GM12892 (cell line): ENCODE data around the gene KCTD17.

ENCODE experiments used
- DNase-seq: peaks from one replicate; pipeline ENCODE4 v3.0.0; 2011; ENCODE audit not compliant: insufficient read length
- FAIRE-seq: peaks from 2 replicates; lab custom pipeline; 2011; peaks lifted over from hg19 to GRCh38; lab: Jason Lieb, UNC
- POLR2A ChIP-seq: IDR thresholded peaks from 2 replicates; pipeline ENCODE4 v1.6.1; 2011; ENCODE audit warnings: low read depth, low read length, control low read depth
- POLR2AphosphoS5 ChIP-seq: IDR thresholded peaks from 2 replicates; pipeline ENCODE4 v1.6.1; 2011; ENCODE audit warnings: low read depth, low read length, control low read depth
- TAF1 ChIP-seq: IDR thresholded peaks from 2 replicates; pipeline ENCODE4 v1.6.1; 2011; ENCODE audit warnings: low read depth, mild to moderate bottlenecking, control low read depth, low read length, borderline replicate concordance

KCTD17 gene

DNA sequence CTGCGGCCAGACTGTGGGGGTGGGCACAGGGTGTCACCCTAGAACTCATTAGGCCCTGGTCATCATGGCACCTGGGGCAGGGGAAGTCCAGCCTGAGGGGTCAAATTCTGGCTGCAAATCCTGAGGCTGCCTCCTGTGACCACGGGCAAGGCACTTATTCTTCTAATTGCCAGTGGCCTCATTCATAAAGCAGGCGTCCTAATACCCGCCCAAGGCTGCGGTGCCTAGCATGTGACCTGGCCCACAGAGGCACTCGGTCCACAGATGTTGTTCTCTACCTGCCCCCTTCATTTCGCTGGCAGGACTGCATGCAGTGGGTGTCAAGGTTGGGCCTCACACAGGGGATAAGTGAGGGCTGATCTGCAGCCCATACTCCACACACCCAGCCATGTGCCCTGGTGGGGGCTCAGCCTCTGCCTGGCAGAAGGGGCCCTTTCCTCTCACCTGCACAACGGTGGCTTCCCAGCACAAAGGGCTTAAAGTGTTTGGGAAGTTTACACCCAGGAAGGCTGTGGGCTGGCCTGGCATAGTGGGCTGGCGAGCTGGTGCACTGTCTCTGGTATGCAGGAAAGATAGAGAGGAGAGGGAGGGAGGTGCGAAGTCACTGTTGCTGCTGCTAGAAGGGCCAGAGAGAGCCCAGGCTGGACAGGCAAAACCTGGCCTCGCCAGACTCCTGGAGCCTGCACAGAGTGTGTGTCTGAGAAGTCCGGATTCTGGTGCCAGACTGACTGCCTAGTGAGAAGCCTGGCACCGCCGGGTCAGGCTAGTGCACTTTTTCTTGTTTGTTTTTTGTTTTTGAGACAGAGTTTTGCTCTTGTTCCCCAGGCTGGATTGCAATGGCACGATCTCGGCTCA is 28.8 kb upstream of the KCTD17 start:
- TF ChIP-seq POLR2AphosphoS5, result no peak
- TF ChIP-seq POLR2A, result no peak
- no peak for TF ChIP-seq TAF1
- DNase-seq (no peak), FAIRE-seq (no peak)

DNA sequence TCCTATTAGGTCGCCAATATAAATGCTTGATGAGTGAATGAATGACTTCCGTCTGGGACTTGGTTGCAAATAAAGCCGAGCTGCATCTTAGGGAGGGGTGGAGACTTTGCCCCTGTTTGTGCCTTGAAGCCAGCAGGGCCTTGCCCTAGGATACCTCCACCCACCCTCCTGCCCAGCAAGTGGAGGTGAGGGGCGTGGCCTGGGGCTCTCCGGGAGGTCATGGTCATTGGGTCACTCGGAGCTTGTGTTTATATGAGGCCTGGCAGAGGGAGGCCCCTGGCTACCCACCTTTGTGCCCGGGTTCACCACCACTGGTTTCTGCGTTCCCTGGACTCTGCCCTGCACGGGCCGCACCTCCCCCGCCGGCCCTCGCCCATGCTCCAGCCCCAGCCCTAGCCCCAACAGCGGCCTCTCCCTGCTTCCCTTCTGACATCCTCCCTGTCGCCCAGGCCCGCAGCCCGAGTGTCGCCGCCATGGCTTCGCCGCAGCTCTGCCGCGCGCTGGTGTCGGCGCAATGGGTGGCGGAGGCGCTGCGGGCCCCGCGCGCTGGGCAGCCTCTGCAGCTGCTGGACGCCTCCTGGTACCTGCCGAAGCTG is 27.7 kb upstream of the KCTD17 start:
- DNase-seq (no peak), FAIRE-seq (no peak)
- no peak for TF ChIP-seq POLR2AphosphoS5
- TF ChIP-seq POLR2A, result no peak
- no peak for TF ChIP-seq TAF1

DNA sequence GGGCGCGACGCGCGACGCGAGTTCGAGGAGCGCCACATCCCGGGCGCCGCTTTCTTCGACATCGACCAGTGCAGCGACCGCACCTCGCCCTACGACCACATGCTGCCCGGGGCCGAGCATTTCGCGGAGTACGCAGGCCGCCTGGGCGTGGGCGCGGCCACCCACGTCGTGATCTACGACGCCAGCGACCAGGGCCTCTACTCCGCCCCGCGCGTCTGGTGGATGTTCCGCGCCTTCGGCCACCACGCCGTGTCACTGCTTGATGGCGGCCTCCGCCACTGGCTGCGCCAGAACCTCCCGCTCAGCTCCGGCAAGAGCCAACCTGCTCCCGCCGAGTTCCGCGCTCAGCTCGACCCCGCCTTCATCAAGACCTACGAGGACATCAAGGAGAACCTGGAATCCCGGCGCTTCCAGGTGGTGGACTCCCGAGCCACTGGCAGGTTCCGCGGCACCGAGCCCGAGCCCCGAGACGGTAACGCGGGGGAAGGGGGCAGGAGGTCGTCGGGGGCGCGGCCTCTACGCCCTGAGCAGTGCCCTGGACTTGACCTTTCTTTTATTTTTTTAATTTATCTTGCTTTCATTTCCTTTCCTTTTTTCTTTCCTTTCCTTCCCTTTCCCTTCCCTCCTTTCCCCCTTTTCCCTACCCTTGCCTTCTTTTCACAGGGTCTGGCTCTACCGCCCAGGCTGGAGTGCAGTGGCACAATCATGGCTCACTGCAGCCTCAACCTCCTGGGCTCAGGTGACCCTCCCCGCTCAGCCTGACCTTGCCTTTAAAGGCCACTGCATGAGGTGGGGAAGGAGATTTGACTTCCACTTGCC is 27.0 kb upstream of the KCTD17 start:
- FAIRE-seq (no peak), DNase-seq (no peak)
- TF ChIP-seq TAF1 (no peak), POLR2AphosphoS5 (no peak), POLR2A (no peak)

DNA sequence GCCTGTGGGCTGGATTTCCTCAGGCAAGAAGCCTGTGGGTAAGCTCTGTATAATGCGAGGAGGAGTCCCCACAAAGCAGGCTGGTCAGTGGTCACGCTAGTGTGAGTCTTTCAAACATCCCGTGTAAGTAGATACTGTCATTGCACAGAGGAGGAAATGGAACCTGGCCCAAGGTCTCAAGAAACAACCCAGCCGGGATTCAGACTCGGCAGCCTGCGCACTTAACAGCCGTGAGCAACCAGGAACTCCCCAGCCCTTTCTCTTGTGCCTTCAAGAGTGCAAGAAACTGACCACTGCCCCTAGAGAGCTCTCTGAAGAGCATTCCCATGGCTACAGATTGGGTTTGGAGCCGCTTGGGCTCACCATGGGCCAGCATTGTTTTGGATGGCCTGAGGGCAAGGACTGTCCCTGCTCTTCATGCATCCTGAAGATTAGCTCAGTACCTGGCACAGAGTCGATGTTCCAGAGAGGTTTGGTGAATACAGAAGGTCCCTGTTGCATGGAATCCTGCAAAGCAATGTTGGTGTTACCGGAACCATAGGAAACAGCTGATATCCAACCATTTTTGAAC is 26.0 kb upstream of the KCTD17 start:
- TF ChIP-seq POLR2A, result no peak
- TF ChIP-seq POLR2AphosphoS5, result no peak
- TF ChIP-seq TAF1, result no peak
- FAIRE-seq (no peak), DNase-seq (no peak)

DNA sequence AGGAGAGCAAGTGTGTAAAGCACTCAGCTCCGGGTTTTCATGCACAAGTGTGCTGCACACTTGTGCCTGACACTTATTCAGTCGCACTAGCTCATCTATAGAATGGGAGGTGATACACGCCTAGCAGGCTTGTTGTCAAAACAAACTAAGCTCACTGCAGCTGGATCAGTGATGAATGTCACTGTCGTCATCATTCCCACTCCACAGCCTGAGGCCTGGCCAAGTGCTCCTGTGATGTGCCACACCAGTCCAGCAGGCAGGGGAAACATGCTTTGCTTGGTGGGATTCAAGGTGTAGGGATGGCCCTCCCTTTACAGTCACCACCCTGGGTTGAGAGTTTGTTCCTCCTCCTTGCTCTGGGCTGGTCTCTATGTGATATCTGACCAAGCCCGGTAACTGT is 25.2 kb upstream of the KCTD17 start:
- FAIRE-seq (no peak), DNase-seq (no peak)
- no peak for TF ChIP-seq TAF1
- no peak for TF ChIP-seq POLR2A
- no peak for TF ChIP-seq POLR2AphosphoS5

DNA sequence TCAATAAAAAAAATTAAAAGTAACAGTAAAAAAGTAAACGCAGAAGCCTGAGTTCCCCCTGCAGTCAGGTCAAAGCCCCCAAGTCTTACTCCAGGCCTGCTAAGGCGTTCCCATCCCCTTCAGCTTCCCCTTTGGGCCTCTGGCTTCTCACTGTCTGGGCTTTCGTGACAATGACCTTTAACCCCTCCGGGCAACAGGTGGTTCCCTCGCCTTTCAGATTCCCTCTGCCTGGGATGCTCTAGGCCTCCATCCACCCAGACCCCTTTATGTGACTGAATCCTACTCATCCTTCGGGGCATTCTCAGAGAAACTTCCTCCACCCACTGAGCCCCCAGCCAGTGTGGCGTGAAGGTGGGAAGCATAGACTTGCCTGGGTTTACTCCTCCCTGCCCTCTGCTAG is 24.0 kb upstream of the KCTD17 start:
- TF ChIP-seq TAF1 (no peak), POLR2AphosphoS5 (no peak), POLR2A (no peak)
- DNase-seq (no peak), FAIRE-seq (no peak)

DNA sequence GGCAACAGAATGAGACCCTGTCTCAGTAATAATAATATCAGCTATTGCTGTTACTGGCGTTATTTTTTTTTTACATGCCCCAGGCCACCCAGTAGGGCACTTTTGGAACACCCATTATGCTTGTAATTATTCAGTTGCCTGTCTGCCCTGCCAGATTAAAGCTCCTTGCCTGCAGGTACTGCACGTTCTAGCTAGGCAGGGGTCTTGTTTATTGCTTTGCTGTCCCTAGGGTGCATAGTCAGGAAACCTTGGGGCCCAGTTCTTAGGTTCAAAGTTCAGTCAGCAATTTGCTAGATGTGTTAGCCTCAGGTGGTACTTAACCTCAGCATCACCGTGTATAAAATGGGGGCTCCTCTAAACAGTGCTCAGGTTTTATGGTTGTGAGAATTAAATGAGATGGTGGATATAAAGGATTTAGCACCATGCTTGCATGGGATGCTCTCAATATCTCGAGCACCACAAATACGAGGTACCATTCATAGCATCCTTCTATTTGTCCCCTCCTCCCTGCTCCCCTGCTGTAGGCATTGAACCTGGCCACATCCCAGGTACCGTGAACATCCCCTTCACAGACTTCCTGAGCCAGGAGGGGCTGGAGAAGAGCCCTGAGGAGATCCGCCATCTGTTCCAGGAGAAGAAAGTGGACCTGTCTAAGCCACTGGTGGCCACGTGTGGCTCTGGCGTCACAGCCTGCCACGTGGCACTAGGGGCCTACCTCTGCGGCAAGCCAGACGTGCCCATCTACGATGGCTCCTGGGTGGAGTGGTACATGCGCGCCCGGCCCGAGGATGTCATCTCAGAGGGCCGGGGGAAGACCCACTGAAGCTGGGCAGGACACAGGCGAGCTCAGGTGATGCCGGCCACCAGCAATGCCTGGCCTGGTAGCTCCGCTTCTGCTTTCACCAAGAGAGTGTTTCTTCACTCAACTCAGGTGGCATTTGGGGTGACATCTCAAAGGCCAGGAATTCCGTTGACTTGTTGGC is 22.6 kb upstream of the KCTD17 start:
- no peak for FAIRE-seq
- TF ChIP-seq POLR2A (no peak), TAF1 (no peak), POLR2AphosphoS5 (no peak)
- DNase-seq, result no peak

DNA sequence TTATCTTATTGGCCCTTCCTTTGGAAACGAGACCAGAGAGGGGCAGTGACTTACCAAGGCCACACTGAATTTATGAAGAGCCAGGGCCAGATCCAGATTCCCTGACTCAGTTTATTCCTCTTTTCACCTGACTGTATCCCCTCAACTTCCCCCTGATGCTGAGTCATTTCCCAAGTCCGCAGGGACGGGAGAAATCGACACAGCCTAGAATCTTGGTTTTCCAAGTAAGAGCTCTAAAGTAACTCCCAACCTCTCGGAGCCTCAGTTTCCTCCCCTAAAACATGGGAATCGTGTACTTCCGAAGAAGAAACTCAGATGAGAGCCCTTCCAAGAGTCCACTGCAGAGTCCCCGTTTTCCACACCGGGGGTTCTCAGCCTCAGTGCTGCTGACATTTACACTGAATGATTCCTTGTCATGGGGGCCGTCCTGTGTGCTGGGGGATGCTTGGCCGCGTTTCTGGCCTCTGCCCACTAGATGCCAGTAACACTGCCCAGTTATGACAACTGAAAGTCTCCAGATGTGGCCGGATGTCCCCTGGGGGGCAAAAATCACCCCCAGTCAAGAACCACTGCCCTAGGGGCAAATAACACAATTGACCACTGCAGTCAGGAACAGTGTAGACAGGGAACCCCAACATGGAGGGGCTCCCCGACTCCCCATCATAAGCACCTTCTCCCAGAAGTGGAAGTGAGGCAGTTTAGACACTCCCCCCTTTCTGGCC is 20.8 kb upstream of the KCTD17 start:
- DNase-seq, result no peak
- FAIRE-seq, result no peak
- TF ChIP-seq POLR2A, result no peak
- TF ChIP-seq TAF1, result no peak
- no peak for TF ChIP-seq POLR2AphosphoS5

DNA sequence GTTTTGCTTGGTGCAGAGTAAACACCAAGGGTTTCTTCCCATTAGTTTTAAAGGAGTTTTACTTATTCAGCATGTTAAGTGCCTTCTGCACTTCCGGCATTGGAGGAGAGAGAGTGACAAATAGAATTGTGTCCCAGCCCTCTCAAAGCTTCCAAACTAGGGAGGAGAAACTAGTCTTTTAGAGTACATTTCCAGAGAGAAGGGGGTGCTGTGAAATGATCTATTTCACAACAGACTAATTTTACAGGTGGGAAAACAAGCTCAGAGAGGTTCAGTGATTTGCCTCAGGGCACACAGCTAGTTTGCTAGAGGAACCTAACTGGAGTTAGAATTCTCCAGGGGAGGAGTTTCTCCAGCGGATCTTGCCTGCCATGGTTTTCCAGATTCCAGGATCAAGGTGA is 19.4 kb upstream of the KCTD17 start:
- TF ChIP-seq POLR2A (no peak), TAF1 (no peak), POLR2AphosphoS5 (no peak)
- DNase-seq (no peak), FAIRE-seq (no peak)

DNA sequence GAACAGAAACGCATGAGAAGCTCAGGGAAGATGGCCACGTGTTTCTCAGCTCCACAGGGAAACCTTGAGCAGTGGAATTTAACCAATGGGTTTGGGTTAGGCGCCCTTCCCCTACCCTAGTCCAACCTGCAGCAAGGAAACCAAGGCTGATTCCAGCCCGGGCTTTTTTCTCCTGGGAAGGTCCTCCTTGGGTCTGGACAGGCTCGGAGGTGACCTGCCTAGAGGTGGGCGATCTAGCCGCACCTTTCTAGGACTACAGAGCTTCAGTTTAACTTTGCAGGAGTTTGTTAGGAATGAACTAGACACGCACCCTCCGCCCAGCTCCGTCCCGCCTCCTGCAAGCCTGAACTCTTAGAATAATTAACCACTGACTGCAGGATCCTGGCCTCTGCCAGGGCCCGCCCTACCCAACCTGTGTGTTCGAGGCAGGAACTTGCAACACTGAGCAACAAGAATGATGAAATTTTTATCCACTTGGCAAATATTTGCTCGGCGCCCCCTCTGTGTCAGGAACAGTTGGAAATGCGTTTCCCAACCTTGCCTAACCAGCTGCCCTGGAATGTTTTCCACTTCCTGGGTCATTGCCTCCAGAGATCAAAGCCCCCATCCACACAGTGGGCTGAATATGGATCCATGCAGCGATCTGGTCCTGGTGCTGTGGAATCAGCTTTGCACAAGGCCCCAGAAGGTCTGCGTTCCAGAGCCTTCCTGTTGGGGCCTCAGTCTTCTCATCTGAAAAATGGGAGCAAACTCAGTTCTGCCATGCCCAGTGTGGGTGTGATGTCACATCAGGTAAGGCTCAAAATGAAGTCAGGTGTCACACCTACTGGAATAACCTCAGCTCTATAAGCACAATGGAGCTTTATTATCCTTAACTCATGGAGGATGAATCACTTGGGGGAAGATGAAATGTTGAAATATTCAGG is 18.7 kb upstream of the KCTD17 start:
- DNase-seq (no peak), FAIRE-seq (no peak)
- TF ChIP-seq POLR2A (no peak), POLR2AphosphoS5 (no peak), TAF1 (no peak)
